Stimulated activated CD4-positive, alpha-beta T cell treated with anti-CD3 and anti-CD28 coated beads, Interleukin-12 subunit alpha, Interleukin-12 subunit beta, amount 100 ng/mL, for 4 hours (primary cell): ENCODE results near the gene ATP1A1.

Experiments used
- DNase-seq: peaks from one replicate; pipeline ENCODE4 v3.0.0-alpha.2; 2020

Gene ATP1A1

DNA sequence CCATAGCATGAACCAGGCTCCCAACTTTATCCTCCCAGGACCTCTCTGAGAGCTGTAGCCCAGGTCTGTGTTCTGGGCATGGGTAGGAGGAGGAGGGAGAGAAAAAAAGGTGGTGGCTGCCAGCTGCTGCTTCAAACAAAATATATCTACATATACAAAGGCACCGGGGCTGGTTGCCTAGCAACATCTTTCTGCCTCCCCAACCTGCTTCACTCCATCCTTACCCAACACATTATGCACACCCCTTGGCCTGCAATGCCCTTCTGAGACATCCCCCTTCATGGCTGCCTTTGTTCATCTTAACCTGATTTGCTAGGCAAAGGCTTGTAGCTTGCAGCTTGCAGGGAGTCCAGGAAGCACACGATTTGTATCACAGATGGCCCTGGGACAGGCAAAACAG is 27.2 kb upstream of the ATP1A1 start:
- DNase-seq: no peak

GRCh38 chr1:116346943-116347673 is 25.9 kb upstream of the ATP1A1 start:
- no peak for DNase-seq

DNA sequence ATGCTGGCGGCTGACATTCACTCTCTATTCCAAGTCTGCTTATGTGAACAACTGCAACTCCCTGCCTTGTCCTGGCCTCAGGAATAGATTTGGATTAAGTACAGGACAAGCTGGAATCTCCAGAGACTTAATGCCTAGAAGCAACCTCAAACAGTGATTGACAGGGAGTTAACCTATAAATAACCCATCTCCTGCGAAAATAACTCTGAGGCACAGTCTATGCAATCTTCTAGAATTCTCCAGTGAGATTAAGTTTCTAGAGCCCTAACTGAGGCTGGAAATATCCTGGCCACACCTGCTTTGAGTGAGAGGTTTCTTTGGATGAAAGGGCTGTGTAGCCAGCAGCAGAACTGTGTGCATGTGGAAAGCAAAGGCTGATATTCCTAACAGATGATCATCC is 25.3 kb upstream of the ATP1A1 start:
- no peak for DNase-seq

DNA sequence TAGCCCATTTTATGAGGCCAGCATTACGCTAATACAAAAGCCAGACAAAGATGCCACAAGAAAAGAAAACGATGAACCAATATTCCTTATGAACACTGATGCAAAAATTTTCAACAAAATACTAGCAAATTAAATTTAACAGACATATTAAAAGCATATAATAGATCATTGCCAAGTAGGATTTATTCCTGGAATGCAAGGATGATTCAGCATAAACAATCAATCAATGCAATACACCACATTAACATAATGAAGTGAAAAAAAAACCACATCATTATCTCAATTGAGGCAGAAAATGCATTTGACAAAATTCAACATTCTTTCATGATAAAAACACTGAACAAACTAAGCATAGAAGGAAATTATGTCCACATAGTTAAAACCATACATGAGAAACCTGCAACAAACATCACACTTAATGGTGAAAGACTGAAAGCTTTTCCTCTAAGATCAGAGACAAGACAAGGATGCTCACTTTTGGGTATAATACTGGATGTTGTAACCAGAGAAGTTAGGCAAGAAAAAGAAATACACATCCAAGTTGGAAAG is 22.9 kb upstream of the ATP1A1 start:
- no peak for DNase-seq

GRCh38 chr1:116351914-116352313 is 21.1 kb upstream of the ATP1A1 start:
- DNase-seq: no peak

DNA sequence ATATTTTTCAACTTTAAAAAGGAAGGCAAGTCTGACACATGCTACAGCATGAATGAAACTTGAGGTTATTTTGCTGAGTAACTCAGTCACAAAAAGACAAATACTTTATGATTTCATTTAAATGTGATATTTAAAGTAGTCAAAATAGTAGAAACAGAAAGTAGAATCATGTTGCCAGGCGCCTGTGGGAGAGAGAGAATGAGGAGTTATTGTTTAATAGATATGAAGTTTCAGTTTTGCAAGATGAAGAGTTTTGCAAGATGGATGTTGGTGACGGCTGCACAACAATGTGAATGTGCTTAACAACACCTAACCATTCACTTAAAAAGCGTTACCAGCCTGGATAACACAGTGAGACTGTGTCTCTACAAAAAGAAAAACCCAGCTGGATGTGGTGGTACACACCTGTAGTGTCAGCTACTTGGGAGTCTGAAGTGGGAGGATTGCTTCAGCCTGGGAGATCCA is 20.7 kb upstream of the ATP1A1 start:
- DNase-seq: no peak

DNA sequence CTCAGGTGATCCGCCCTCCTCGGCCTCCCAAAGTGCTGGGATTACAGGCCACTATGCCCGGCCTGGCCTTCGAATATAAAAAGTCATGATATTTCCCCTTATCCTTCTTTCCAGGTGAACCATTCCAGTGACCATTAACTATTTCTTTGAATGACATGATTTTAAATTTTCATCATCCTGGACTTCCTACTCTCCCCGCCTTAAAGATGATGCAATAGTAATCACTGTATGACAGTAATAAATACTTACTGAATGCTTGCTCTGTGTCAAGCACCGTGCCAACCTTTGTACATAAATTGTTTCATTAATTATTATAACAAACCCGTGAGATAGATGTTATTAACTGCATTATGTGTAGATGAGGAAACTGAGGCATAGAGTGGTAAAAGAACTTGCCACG is 19.9 kb upstream of the ATP1A1 start:
- DNase-seq: no peak

- DNase-seq: no peak
Measured at GRCh38 chr1:116356067-116356466, 17.0 kb upstream of the ATP1A1 start.

DNA sequence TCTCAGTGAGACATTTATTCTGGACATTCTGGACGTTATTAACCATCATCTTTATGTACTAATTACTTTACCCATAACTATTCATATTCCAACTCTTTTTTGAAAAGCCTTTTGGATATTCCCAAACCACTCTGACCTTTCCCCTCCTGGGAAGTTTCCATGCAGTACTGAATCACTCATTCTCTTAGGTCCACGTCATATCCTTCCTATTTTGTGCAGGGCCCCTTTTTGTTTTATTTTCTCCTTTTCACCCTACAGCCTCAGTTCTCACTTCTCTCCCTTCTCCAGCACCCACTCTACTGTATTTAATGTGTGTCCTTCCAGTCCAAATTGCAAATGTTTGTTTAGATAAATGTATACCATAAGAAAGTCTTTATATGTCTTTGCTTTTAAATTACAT is 16.4 kb upstream of the ATP1A1 start:
- DNase-seq: no peak

DNA sequence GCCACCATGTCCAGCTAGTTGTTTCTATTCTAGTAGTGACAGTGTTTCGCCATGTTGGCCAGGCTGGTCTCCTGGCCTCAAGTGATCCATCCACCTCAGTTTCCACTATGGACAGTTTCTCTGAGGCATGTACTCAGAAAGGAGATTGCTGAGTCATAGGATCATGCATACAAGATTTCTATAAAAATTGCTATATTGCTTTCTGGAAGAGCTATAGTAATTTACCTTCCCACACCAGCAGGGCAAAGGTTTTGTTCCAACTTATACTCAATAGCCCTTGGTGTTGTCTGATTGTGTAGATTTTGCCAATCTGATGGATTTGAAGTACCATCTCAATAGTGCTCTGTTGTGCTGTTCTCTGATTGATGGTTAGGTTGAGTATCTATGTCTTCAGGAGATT is 15.6 kb upstream of the ATP1A1 start:
- no peak for DNase-seq

DNA sequence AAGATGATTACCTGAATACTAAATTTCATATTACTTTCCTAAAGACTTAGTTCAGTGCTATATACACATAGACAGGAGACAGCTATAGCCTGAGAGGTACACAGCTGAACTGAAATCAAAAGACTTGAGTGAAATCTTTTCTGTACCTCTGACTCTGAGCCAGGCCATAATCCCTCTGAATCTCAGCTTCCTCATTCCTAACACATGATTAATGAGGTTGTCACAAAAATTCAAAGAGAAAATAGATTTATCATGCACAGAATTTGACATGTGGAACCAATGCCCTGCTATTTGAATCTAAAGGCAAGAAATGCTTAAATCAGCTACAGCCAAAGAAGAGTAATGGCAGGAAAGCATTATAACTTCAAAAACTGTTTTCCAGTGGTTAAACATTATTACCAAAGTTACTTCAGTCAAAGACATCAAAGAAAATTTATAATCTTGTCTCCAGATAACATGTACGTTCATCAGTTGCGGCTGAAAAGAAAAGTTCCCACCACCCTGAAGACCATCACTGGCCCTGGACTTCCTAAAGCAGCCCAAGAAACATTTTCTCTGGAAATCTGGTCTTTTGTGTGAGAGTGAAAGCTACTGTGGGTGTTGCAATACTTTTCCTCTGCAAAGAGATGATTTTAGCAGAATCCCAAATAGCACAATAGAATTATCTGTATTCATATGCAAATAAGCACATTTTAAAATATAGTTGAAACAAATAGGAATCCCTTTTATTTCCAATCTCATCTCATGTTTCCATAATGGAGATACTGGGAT is 13.8 kb upstream of the ATP1A1 start:
- no peak for DNase-seq

DNA sequence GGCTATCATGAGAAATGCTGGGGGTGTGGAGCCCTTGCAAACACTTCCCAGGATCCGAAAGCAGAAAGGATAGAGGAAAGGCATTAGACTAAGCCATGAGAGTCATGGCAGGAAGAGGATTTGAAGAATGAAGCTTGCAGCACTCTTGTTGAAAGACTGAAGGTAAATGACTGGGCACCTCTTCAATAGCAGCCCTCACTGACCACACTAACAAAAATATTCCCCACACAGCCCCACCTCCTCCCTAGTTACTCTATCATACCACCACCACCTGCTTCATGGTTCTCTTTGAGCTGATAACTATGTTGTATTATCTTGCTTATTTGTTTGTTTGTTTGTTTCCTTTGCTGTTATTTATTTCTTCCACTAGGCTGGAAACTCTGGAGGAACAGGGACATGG is 13.2 kb upstream of the ATP1A1 start:
- DNase-seq: no peak

DNA sequence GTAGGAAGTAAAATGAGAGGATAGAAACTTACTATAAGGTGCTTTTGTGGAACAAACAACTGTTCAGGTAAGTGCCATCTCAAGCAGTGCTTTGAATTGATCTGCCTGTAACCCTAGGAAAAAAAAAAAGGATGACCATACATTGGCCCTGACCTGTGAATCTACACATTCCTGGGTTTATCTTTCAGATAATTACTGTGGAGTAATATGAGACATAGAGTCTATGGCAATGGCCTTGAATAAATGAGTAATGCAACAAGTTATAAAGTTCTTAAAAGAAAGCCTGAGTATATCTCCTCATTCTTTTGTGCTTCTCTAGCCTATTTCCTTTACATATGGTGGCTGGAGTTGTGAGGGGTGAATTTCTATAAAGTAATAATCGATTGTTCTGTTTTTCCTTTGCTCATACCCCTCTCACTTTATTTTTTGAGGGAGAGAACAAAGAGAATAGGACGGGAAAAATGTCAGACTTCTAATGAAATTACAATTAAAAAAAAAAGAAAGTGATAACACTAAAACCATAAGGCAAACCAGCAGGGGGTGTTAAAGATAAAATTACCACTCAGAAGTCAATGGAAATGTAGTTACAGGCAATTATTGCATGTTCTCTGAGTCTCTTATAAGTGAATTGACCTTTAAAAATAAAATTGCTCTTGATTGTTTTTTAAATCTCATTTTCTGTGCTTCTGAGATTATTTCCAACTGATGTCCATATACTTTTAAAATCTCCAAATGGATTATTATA is 12.4 kb upstream of the ATP1A1 start:
- DNase-seq: no peak

GRCh38 chr1:116361648-116362047 is 11.4 kb upstream of the ATP1A1 start:
- no peak for DNase-seq

DNA sequence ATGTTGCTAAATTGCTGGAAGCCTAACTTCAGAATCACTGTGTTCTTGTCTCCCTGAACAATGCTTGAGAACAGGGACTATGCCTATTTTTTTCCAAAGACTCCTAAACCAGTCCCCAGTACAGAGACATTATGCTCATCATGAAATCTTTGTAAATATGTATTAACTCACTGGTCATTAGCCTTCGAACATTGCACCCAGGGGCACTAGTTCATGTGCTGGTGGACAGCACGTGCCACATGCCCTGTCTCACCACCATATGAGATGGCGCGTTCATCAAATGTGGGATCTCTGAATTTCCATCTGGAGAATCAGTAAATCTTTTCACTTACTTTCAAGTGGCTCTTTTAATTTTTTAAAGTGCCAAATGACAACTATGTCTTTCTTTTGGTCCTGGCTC is 11.0 kb upstream of the ATP1A1 start:
- no peak for DNase-seq

GRCh38 chr1:116365353-116365780 is 7.7 kb upstream of the ATP1A1 start:
- no peak for DNase-seq

- DNase-seq: no peak
Measured at GRCh38 chr1:116365857-116366256, 7.2 kb upstream of the ATP1A1 start.

- DNase-seq: no peak
Measured at GRCh38 chr1:116367256-116367945, 5.6 kb upstream of the ATP1A1 start.

DNA sequence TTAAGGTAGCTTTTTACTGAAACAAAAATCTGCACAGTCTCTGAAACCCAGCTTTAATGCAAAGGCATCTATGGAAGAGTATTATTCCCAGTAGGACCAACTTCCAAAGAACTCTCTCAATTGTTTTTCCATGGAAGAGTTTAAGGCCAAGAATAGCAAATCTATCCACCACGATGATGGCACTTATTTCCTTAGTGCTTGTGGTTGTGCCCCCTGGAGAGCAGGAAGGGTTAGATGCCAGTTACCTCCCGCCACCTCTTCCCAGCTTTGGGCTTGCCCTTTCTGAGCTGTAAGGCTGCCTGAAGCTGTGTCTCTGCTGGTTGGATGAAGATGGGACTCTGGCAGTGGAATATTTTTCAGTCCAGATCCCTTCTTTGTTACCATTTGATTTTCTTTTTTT is 4.8 kb upstream of the ATP1A1 start:
- no peak for DNase-seq

DNA sequence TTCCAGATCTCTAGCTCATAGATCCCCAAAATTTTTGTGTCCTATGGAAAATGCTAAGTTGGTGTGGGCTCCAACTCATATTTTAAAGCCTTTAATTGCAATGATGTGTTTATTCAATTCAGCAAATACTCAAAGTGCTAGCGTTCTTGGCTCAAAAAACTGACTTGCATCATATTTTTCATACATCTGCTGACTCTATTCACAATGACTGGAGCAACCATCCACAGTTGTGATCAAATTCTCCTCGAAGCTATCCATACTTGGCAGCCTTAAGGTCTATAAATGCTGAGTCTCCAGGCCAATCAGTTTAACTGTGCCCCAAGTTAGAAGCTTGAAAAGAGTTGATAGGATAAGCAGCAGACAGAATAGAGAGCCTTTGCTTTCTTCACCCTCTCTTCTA is 2.9 kb upstream of the ATP1A1 start:
- DNase-seq: no peak

- DNase-seq: no peak
Measured at GRCh38 chr1:116371752-116372151, 1.3 kb upstream of the ATP1A1 start.

GRCh38 chr1:116372191-116372590 is 853 bp upstream of the ATP1A1 start:
- DNase-seq: no peak
